ENCODE data around the gene DPP4. TPM values are rescaled to one million over a fixed set of nuclear protein-coding genes. Genes with fewer than 3 reads are reported as not detected.

DPP4 gene
- polyA plus RNA-seq, 1 donor from 2014 or later: not detected

DNA sequence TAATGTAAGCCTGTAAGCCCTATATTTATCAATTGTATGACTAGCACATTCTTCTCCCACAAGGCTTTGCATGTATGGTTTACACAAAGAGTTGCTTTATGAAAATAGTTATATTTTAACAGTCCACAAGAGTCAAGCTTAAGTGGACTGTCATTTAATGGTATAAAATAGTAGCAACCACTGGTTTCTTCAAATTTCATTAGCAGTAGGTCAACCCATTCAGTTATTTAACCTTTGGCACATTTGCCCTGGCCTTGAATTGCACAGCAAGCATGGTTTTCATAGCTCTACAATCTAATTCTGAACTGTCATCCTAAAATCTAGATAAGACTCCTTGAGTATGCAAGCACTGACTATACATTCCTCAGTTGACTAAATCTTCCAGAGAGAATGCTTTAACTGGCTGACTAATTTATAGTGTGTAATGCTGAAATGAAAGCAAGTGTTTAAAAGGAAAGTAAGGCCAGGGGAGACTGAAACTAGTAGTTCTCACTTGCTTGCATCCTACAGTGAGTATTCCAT is 1.8 kb downstream of the DPP4 start:
- Histone ChIP-seq H4K20me1 (ENCODE audit: insufficient read depth) (no peaks in the 10 kb centered on the region), H3K27ac (ENCODE audit: low read length) (no peak overlapping the region), H3K4me2 (ENCODE audit: low read length) (no peak overlapping the region), H3K79me2 (replicated peaks; ENCODE audit: insufficient read depth, low read length) (no peaks in the 10 kb centered on the region), H3K9ac (ENCODE audit: low read length) (no peak overlapping the region), H3K4me3 (ENCODE audit: low read length) (no peak overlapping the region), H3K36me3 (ENCODE audit: insufficient read depth, low read length) (no peaks in the 10 kb centered on the region), H3K27me3 (ENCODE audit: insufficient read depth, low read depth, low read length) (peaks cover 30% of the 10 kb centered on the region), H2AFZ (ENCODE audit: low read depth, low read length) (no peak overlapping the region), H3F3A (ENCODE audit: insufficient read depth, low read length, poor library complexity, severe bottlenecking) (no peaks in the 10 kb centered on the region), H3K9me2 (ENCODE audit: insufficient read depth, low read length) (no peaks in the 10 kb centered on the region), H3K9me3 (ENCODE audit: low read length) (no peaks in the 10 kb centered on the region)
- TF ChIP-seq EP300 (conservative IDR thresholded peaks at IDR 0.05; ENCODE audit: poor library complexity, severe bottlenecking): no peak
- TF ChIP-seq MXI1 (conservative IDR thresholded peaks at IDR 0.05; ENCODE audit: poor library complexity, severe bottlenecking): no peak
- TF ChIP-seq, protein P1, sequence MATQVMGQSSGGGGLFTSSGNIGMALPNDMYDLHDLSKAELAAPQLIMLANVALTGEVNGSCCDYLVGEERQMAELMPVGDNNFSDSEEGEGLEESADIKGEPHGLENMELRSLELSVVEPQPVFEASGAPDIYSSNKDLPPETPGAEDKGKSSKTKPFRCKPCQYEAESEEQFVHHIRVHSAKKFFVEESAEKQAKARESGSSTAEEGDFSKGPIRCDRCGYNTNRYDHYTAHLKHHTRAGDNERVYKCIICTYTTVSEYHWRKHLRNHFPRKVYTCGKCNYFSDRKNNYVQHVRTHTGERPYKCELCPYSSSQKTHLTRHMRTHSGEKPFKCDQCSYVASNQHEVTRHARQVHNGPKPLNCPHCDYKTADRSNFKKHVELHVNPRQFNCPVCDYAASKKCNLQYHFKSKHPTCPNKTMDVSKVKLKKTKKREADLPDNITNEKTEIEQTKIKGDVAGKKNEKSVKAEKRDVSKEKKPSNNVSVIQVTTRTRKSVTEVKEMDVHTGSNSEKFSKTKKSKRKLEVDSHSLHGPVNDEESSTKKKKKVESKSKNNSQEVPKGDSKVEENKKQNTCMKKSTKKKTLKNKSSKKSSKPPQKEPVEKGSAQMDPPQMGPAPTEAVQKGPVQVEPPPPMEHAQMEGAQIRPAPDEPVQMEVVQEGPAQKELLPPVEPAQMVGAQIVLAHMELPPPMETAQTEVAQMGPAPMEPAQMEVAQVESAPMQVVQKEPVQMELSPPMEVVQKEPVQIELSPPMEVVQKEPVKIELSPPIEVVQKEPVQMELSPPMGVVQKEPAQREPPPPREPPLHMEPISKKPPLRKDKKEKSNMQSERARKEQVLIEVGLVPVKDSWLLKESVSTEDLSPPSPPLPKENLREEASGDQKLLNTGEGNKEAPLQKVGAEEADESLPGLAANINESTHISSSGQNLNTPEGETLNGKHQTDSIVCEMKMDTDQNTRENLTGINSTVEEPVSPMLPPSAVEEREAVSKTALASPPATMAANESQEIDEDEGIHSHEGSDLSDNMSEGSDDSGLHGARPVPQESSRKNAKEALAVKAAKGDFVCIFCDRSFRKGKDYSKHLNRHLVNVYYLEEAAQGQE (IDR thresholded peaks at IDR 0.05; ENCODE audit: borderline replicate concordance): no peak
- no peak for TF ChIP-seq RAD21 (conservative IDR thresholded peaks at IDR 0.05)
- no peak for TF ChIP-seq EZH2 (IDR thresholded peaks at IDR 0.05; ENCODE audit: borderline replicate concordance, insufficient read depth, low read length, poor library complexity, severe bottlenecking)

DNA sequence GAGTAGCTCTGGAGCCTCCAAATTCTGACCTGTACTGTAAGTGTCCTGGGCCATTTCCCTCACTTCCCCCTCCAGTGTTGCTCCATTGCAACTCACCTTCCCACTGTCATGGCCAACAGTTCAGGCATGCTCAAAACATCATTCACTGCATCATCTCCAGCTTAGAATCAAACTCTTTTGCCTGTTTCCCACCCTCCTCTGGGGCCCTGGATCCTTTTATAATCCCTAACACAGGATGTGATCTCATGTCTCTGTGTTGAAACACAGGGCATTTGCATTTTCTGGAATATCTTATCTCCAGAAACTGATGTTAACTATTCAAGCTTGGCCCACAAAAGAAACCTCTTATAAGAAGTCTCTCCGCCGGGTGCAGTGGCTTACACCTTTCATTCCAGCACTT is 3.0 kb downstream of the DPP4 start:
- no peaks in the 10 kb centered on the region for H3K36me3 ChIP-seq (ENCODE audit: insufficient read depth, low read length)
- no peak overlapping the region for H2AFZ ChIP-seq (ENCODE audit: low read depth, low read length)
- no peak overlapping the region for H3K9ac ChIP-seq (ENCODE audit: low read length)
- no peaks in the 10 kb centered on the region for H4K20me1 ChIP-seq (ENCODE audit: insufficient read depth)
- H3K9me3 ChIP-seq (ENCODE audit: low read length): no peaks in the 10 kb centered on the region
- no peak overlapping the region for H3K27ac ChIP-seq (ENCODE audit: low read length)
- no peaks in the 10 kb centered on the region for H3F3A ChIP-seq (ENCODE audit: insufficient read depth, low read length, poor library complexity, severe bottlenecking)
- H3K9me2 ChIP-seq (ENCODE audit: insufficient read depth, low read length): no peaks in the 10 kb centered on the region
- no peak overlapping the region for H3K4me2 ChIP-seq (ENCODE audit: low read length)
- H3K4me3 ChIP-seq (ENCODE audit: low read length): no peak overlapping the region
- H3K79me2 ChIP-seq (replicated peaks; ENCODE audit: insufficient read depth, low read length): no peaks in the 10 kb centered on the region
- TF ChIP-seq, protein P1 (IDR thresholded peaks at IDR 0.05; ENCODE audit: borderline replicate concordance): no peak
- TF ChIP-seq POLR2AphosphoS5 (IDR thresholded peaks at IDR 0.05) (no peak), TAF1 (IDR thresholded peaks at IDR 0.05; ENCODE audit: low read depth) (no peak), EZH2 (IDR thresholded peaks at IDR 0.05; ENCODE audit: borderline replicate concordance, insufficient read depth, low read length, poor library complexity, severe bottlenecking) (no peak), EP300 (conservative IDR thresholded peaks at IDR 0.05; ENCODE audit: poor library complexity, severe bottlenecking) (no peak), RAD21 (conservative IDR thresholded peaks at IDR 0.05) (no peak), SMC3 (conservative IDR thresholded peaks at IDR 0.05; ENCODE audit: poor library complexity) (no peak), MXI1 (conservative IDR thresholded peaks at IDR 0.05; ENCODE audit: poor library complexity, severe bottlenecking) (no peak)
- TF ChIP-seq, protein P2, sequence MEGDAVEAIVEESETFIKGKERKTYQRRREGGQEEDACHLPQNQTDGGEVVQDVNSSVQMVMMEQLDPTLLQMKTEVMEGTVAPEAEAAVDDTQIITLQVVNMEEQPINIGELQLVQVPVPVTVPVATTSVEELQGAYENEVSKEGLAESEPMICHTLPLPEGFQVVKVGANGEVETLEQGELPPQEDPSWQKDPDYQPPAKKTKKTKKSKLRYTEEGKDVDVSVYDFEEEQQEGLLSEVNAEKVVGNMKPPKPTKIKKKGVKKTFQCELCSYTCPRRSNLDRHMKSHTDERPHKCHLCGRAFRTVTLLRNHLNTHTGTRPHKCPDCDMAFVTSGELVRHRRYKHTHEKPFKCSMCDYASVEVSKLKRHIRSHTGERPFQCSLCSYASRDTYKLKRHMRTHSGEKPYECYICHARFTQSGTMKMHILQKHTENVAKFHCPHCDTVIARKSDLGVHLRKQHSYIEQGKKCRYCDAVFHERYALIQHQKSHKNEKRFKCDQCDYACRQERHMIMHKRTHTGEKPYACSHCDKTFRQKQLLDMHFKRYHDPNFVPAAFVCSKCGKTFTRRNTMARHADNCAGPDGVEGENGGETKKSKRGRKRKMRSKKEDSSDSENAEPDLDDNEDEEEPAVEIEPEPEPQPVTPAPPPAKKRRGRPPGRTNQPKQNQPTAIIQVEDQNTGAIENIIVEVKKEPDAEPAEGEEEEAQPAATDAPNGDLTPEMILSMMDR (IDR thresholded peaks at IDR 0.05; ENCODE audit: poor library complexity, severe bottlenecking): no peak
- peaks cover 30% of the 10 kb centered on the region for H3K27me3 ChIP-seq (ENCODE audit: insufficient read depth, low read depth, low read length)

All from neural cell (in vitro differentiated cells).